OCI-LY3 (cell line): ENCODE measurements around the gene PPP1CB.

ENCODE experiments used
- CTCF ChIP-seq: fragments of 200-600, 300-600 bp; sonication (generic); IDR thresholded peaks from 2 replicates; pipeline ENCODE4 v1.5.1; 2014; ENCODE audit warnings: antibody characterized with exemption, low read length, low read depth
- EZH2phosphoT487 ChIP-seq: fragments of 200-600 bp; shearing (Covaris generic); IDR thresholded peaks from 2 replicates; pipeline ENCODE4 v1.6.1; 2018; ENCODE audit warnings: antibody characterized with exemption, mixed run types, low read depth

GRCh38 chr2:28721601-28722191, 29.9 kb upstream of the PPP1CB start:
- no peak for TF ChIP-seq CTCF
- TF ChIP-seq EZH2phosphoT487: no peak
